ENCODE results near the gene LCE7A. TPM values are rescaled to one million over a fixed set of nuclear protein-coding genes. Genes with fewer than 3 reads are reported as not detected.

Gene LCE7A
- polyA plus RNA-seq, 4 donors, result not detected

- peaks cover 0 to 2% (median 0%) of the 10 kb centered on the region in 3 donors for H3K27me3 ChIP-seq (ENCODE audit: control insufficient read depth in 3 of 3, insufficient read depth in 3 of 3, low read length in 3 of 3)
- H3K36me3 ChIP-seq (ENCODE audit: control insufficient read depth in 3 of 3, insufficient read depth in 2 of 3, low read depth in 1 of 3, low read length in 3 of 3), result no peaks in the 10 kb centered on the region
- DNase-seq, result no peak
- 53 to 67% (median 57%) methylated on average over 4 of the region's 4 CpGs for WGBS, 3 donors
- no peak overlapping the region for H3K4me3 ChIP-seq (ENCODE audit: low read depth in 1 of 3, low read length in 3 of 3)
- H3K27ac ChIP-seq (ENCODE audit: low read depth in 1 of 3, low read length in 2 of 3), result no peak overlapping the region
- FAIRE-seq, result no peak
- H3K4me1 ChIP-seq (ENCODE audit: control insufficient read depth in 3 of 3, insufficient read depth in 2 of 3, low read depth in 1 of 3, low read length in 2 of 3), result no peaks in the 10 kb centered on the region
- H3K9me3 ChIP-seq (ENCODE audit: control insufficient read depth in 2 of 2, insufficient read depth in 1 of 2, low read depth in 1 of 2, low read length in 1 of 2), result no peaks in the 10 kb centered on the region
These were observed 25.3 kb downstream of the LCE7A start for GRCh38 chr1:152884966-152885624.

GRCh38 chr1:152886085-152886484, 26.3 kb downstream of the LCE7A start:
- no peaks in the 10 kb centered on the region for H3K9me3 ChIP-seq (ENCODE audit: control insufficient read depth in 2 of 2, insufficient read depth in 1 of 2, low read depth in 1 of 2, low read length in 1 of 2)
- no peak overlapping the region for H3K27ac ChIP-seq (ENCODE audit: low read depth in 1 of 3, low read length in 2 of 3)
- H3K36me3 ChIP-seq (ENCODE audit: control insufficient read depth in 3 of 3, insufficient read depth in 2 of 3, low read depth in 1 of 3, low read length in 3 of 3), result no peaks in the 10 kb centered on the region
- no peak overlapping the region for H3K4me3 ChIP-seq (ENCODE audit: low read depth in 1 of 3, low read length in 3 of 3)
- no peak for FAIRE-seq
- WGBS, 3 donors, result 40 to 54% (median 45%) methylated on average over 3 of the region's 3 CpGs
- H3K27me3 ChIP-seq (ENCODE audit: control insufficient read depth in 3 of 3, insufficient read depth in 3 of 3, low read length in 3 of 3), result peaks cover 0 to 2% (median 0%) of the 10 kb centered on the region in 3 donors
- H3K4me1 ChIP-seq (ENCODE audit: control insufficient read depth in 3 of 3, insufficient read depth in 2 of 3, low read depth in 1 of 3, low read length in 2 of 3), result no peaks in the 10 kb centered on the region
- DNase-seq, result no peak

DNA sequence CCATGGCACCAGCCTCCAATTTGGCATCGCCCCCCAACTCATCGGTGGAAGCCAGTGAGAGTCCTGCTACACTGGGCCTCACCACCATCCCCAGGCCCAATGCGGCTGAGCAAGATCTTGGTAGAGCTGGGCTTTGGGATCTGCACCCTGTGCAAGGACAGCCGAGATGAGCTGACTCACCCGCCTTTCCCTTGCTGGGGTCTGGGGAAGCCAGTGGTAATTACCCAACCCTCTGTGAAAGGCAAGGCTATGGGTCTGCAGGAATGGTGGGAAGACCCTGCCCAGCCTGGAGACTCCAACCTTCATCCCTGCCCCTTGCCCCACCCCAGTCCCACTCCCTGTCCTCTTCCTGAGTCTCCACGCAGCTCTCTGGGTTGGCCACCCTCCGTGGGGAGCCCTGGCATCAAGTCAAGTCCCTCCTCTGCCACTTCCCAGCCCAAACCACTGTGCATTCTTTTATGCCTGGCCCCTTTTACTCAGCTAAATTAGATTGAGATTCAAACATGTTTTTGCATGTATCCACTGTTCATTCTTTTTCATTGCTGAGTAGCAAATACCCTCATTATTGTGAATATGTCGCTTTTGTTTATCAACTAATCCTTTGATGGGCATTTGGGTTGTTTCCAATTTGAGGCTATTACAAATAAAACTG, 27.1 kb downstream of the LCE7A start:
- Histone ChIP-seq H3K9me3 (ENCODE audit: control insufficient read depth in 2 of 2, insufficient read depth in 1 of 2, low read depth in 1 of 2, low read length in 1 of 2) (no peaks in the 10 kb centered on the region), H3K36me3 (ENCODE audit: control insufficient read depth in 3 of 3, insufficient read depth in 2 of 3, low read depth in 1 of 3, low read length in 3 of 3) (no peaks in the 10 kb centered on the region), H3K4me1 (ENCODE audit: control insufficient read depth in 3 of 3, insufficient read depth in 2 of 3, low read depth in 1 of 3, low read length in 2 of 3) (no peaks in the 10 kb centered on the region), H3K4me3 (ENCODE audit: low read depth in 1 of 3, low read length in 3 of 3) (no peak overlapping the region), H3K27me3 (ENCODE audit: control insufficient read depth in 3 of 3, insufficient read depth in 3 of 3, low read length in 3 of 3) (peaks cover 0 to 2% (median 0%) of the 10 kb centered on the region in 3 donors), H3K27ac (ENCODE audit: low read depth in 1 of 3, low read length in 2 of 3) (no peak overlapping the region)
- WGBS, 3 donors, result 66 to 67% (median 67%) methylated on average over 8 of the region's 8 CpGs
- FAIRE-seq (no peak), DNase-seq (no peak)

- Histone ChIP-seq H3K27ac (ENCODE audit: low read depth in 1 of 3, low read length in 2 of 3) (no peak overlapping the region), H3K4me1 (ENCODE audit: control insufficient read depth in 3 of 3, insufficient read depth in 2 of 3, low read depth in 1 of 3, low read length in 2 of 3) (no peaks in the 10 kb centered on the region), H3K27me3 (ENCODE audit: control insufficient read depth in 3 of 3, insufficient read depth in 3 of 3, low read length in 3 of 3) (peaks cover 0 to 2% (median 0%) of the 10 kb centered on the region in 3 donors), H3K9me3 (ENCODE audit: control insufficient read depth in 2 of 2, insufficient read depth in 1 of 2, low read depth in 1 of 2, low read length in 1 of 2) (no peaks in the 10 kb centered on the region), H3K36me3 (ENCODE audit: control insufficient read depth in 3 of 3, insufficient read depth in 2 of 3, low read depth in 1 of 3, low read length in 3 of 3) (no peaks in the 10 kb centered on the region), H3K4me3 (ENCODE audit: low read depth in 1 of 3, low read length in 3 of 3) (no peak overlapping the region)
- DNase-seq, result no peak
- no peak for FAIRE-seq
- 78 to 91% (median 87%) methylated on average over 1 of the region's 1 CpG for WGBS, 3 donors
These were observed 28.3 kb downstream of the LCE7A start for GRCh38 chr1:152888126-152888525.

DNA sequence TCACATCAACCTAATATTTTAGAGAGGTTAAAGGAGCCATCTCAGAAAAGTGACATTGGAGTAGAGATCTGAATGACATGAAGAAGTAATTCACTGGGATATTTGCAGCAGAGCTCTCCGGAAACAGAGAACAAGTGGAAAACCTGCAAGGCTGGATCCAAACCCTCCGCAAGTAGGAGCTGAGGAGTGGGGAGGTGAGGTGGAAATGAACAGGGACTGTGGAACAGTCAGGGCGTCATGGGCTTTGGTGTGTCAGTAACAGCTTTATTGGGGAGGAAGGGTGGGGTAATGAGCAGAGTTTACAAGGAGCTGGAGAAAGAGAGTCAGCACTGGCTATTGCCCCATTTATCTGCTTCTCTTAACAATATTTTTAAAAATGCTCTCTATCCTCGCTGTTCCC, 39.2 kb downstream of the LCE7A start:
- Histone ChIP-seq H3K4me1 (ENCODE audit: control insufficient read depth in 3 of 3, insufficient read depth in 2 of 3, low read depth in 1 of 3, low read length in 2 of 3) (no peaks in the 10 kb centered on the region), H3K27me3 (ENCODE audit: control insufficient read depth in 3 of 3, insufficient read depth in 3 of 3, low read length in 3 of 3) (peaks cover 0 to 9% (median 0%) of the 10 kb centered on the region in 3 donors), H3K36me3 (ENCODE audit: control insufficient read depth in 3 of 3, insufficient read depth in 2 of 3, low read depth in 1 of 3, low read length in 3 of 3) (no peaks in the 10 kb centered on the region), H3K27ac (ENCODE audit: low read depth in 1 of 3, low read length in 2 of 3) (no peak overlapping the region), H3K4me3 (ENCODE audit: low read depth in 1 of 3, low read length in 3 of 3) (no peak overlapping the region), H3K9me3 (ENCODE audit: control insufficient read depth in 2 of 2, insufficient read depth in 1 of 2, low read depth in 1 of 2, low read length in 1 of 2) (no peaks in the 10 kb centered on the region)
- FAIRE-seq (no peak), DNase-seq (no peak)
- WGBS, 3 donors, result 77 to 82% (median 82%) methylated on average over 4 of the region's 4 CpGs

DNA sequence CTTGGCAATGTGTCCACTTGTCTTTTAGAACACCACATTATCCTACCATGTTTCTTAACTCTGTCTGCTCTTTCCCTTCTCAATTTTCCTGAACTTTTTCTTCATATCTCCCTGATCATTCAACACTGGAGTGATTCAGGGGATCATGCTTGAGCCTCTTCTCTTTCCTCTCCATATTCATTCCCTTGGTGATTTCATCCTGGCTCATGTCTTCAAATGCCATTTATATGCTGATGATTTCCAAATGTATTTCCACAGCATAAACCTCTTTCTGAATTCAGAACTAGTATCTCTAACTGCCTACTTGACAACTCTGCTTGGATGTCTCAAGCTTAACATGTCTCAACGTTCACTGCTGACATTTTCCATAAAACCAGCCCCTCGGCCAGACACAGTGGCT, 40.1 kb downstream of the LCE7A start:
- H3K36me3 ChIP-seq (ENCODE audit: control insufficient read depth in 3 of 3, insufficient read depth in 2 of 3, low read depth in 1 of 3, low read length in 3 of 3), result no peaks in the 10 kb centered on the region
- H3K4me3 ChIP-seq (ENCODE audit: low read depth in 1 of 3, low read length in 3 of 3), result no peak overlapping the region
- H3K27ac ChIP-seq (ENCODE audit: low read depth in 1 of 3, low read length in 2 of 3), result no peak overlapping the region
- H3K4me1 ChIP-seq (ENCODE audit: control insufficient read depth in 3 of 3, insufficient read depth in 2 of 3, low read depth in 1 of 3, low read length in 2 of 3), result no peaks in the 10 kb centered on the region
- FAIRE-seq (no peak), DNase-seq (no peak)
- no peaks in the 10 kb centered on the region for H3K9me3 ChIP-seq (ENCODE audit: control insufficient read depth in 2 of 2, insufficient read depth in 1 of 2, low read depth in 1 of 2, low read length in 1 of 2)
- peaks cover 0 to 11% (median 0%) of the 10 kb centered on the region in 3 donors for H3K27me3 ChIP-seq (ENCODE audit: control insufficient read depth in 3 of 3, insufficient read depth in 3 of 3, low read length in 3 of 3)
- 68 to 76% (median 74%) methylated on average over 2 of the region's 2 CpGs for WGBS, 3 donors

- FAIRE-seq (no peak), DNase-seq (no peak)
- Histone ChIP-seq H3K27me3 (ENCODE audit: control insufficient read depth in 3 of 3, insufficient read depth in 3 of 3, low read length in 3 of 3) (peaks cover 0 to 13% (median 0%) of the 10 kb centered on the region in 3 donors), H3K4me1 (ENCODE audit: control insufficient read depth in 3 of 3, insufficient read depth in 2 of 3, low read depth in 1 of 3, low read length in 2 of 3) (no peaks in the 10 kb centered on the region), H3K27ac (ENCODE audit: low read depth in 1 of 3, low read length in 2 of 3) (no peak overlapping the region), H3K4me3 (ENCODE audit: low read depth in 1 of 3, low read length in 3 of 3) (no peak overlapping the region), H3K36me3 (ENCODE audit: control insufficient read depth in 3 of 3, insufficient read depth in 2 of 3, low read depth in 1 of 3, low read length in 3 of 3) (no peaks in the 10 kb centered on the region), H3K9me3 (ENCODE audit: control insufficient read depth in 2 of 2, insufficient read depth in 1 of 2, low read depth in 1 of 2, low read length in 1 of 2) (no peaks in the 10 kb centered on the region)
- WGBS, 3 donors, result 75 to 76% (median 76%) methylated on average over 5 of the region's 5 CpGs
These were observed 41.8 kb downstream of the LCE7A start for GRCh38 chr1:152901631-152902030.

DNA sequence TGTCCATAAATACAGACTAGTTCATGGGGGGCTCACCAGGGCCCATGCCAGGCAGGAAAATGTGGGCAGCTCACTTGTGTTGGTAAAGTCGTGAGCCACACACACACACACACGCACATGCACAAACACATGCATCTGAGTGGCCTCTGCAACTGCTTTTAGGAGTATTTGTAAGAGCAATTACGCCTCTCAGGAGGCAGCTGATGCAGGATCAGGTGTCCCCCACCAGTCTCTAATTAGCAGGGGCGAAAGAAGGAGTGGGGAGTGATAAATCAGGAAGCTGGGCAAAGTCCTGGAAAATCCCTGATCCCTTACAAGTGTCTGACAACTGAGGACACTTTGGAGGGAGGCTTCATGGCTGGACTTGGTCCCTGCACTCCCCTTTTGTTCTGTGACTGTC, 42.8 kb downstream of the LCE7A start:
- peaks cover 0 to 9% (median 0%) of the 10 kb centered on the region in 3 donors for H3K27me3 ChIP-seq (ENCODE audit: control insufficient read depth in 3 of 3, insufficient read depth in 3 of 3, low read length in 3 of 3)
- no peak for FAIRE-seq
- H3K9me3 ChIP-seq (ENCODE audit: control insufficient read depth in 2 of 2, insufficient read depth in 1 of 2, low read depth in 1 of 2, low read length in 1 of 2), result no peaks in the 10 kb centered on the region
- H3K4me3 ChIP-seq (ENCODE audit: low read depth in 1 of 3, low read length in 3 of 3), result no peak overlapping the region
- peak in 1 of 2 donors; percentile 53 for DNase-seq
- no peaks in the 10 kb centered on the region for H3K36me3 ChIP-seq (ENCODE audit: control insufficient read depth in 3 of 3, insufficient read depth in 2 of 3, low read depth in 1 of 3, low read length in 3 of 3)
- WGBS, 3 donors, result 28 to 49% (median 43%) methylated on average over 4 of the region's 4 CpGs
- H3K27ac ChIP-seq (ENCODE audit: low read depth in 1 of 3, low read length in 2 of 3), result no peak overlapping the region
- no peaks in the 10 kb centered on the region for H3K4me1 ChIP-seq (ENCODE audit: control insufficient read depth in 3 of 3, insufficient read depth in 2 of 3, low read depth in 1 of 3, low read length in 2 of 3)

Data from small intestine (tissue), 7 donors.